GM19238 (cell line): Measurements from ENCODE around the gene OTOP3.
A peak's percentile ranks its signal among the peaks of the same experiment; 100 is the strongest.
"Not testable (repeated sequence)": the region's sequence is repeated elsewhere in the genome, so short reads cannot be mapped to it uniquely, and the experiment has no call there.

Experiments used
- DNase-seq: peaks from one replicate; pipeline ENCODE4 v3.0.0; 2011; ENCODE audit warnings: low spot score; ENCODE audit not compliant: insufficient read length

The OTOP3 gene

DNA sequence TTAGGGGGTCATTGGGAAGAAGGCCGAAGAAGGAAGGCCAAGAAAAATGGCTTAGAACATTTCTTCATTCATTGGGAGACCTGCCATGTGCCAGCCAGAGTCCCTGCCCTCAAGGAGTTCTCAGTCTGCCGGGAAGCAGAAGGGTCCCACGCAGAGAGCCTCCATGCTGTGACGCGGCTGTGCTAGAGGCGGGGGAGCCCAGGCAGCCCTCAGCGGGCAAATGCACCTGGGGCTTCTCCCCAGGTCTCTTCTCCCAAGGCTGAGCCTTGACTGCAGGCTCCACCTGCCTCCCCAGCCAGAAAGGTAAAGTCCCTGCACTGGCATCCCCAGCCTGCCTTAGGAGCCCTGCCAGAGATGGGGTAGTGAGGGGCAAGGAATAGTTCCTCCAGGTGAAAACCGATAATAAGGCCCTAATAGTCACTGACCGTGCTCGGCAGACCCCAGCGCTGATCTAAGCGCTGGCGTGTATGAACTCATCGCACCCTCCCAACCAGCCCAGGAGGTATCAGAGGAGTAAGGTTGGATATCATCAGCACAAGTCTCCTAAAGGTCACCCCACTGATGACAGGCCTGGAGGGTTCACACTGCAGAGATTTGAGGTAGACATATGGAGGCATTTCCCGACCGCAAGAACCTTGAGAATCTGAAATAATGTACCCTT, 45.8 kb downstream of the OTOP3 start:
- no peak for DNase-seq

DNA sequence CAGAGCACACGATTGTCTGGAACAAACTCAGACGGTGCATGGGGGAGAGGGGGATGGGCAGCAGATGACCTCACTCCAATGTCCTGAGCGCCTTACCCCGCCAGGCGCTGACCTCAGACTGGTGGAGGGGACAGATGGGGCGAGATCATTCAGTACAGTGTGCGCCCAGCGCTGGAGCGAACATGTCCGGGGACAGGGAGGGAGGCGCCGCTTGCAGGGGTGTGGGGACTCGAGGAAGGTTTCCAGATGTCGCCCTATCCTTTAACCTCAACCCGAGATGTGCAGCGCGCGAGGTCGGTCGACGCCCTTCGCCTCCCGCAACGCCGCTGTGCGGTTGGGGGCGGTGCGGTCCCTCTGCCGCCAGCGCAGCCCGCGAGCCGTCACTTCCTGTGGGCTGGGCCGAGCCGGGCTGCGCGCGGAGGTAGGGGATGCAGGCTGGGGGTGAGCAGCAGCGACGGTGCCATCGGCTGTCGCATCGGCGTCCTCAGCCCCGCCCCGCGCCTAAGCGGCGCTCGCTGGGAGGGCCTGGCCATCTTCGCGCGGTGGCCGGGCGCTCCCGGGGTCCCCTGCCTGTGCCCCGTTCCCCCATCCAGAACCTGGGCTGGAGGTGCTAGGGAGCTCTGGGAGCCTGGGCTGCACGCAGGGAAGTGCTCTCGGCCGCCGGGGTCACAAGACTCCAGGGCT, 46.4 kb downstream of the OTOP3 start:
- peak; percentile 67 for DNase-seq

GRCh38 chr17:74982663-74983313, 47.1 kb downstream of the OTOP3 start:
- DNase-seq, result not testable (repeated sequence)

- no peak for DNase-seq
Measured at GRCh38 chr17:74986206-74986576, 50.5 kb downstream of the OTOP3 start.

DNA sequence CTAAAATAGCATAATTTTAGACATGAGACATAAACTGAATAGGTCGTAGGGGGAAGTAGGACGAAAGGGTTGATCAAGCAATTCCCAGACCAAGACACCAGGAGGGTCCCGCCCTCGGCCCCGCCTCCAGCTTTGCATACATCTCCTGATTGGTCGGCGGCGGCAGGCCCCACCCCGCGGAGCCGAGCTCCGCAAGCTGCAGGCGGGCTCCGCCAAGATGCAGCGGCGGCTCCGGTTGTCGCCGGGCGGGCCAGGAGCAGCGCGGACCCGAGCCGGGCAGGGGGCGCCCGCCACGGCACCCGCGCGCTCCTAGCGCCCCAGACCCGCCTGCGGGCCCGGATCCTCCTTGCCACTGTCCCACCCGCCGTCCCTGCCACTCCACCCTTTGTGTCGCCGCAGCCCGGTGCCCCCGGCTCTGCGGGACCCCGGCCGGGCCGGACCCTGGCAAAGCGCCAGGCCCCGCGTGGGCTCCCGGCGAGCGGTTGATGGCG, 51.8 kb downstream of the OTOP3 start, which contains the start of gene CDR2L:
TSS of gene CDR2L (plus strand) at position 215 of the 491 bp plus-strand sequence. CDS start 412 bp downstream, outside the sequence.
- DNase-seq, result peak; percentile 95

DNA sequence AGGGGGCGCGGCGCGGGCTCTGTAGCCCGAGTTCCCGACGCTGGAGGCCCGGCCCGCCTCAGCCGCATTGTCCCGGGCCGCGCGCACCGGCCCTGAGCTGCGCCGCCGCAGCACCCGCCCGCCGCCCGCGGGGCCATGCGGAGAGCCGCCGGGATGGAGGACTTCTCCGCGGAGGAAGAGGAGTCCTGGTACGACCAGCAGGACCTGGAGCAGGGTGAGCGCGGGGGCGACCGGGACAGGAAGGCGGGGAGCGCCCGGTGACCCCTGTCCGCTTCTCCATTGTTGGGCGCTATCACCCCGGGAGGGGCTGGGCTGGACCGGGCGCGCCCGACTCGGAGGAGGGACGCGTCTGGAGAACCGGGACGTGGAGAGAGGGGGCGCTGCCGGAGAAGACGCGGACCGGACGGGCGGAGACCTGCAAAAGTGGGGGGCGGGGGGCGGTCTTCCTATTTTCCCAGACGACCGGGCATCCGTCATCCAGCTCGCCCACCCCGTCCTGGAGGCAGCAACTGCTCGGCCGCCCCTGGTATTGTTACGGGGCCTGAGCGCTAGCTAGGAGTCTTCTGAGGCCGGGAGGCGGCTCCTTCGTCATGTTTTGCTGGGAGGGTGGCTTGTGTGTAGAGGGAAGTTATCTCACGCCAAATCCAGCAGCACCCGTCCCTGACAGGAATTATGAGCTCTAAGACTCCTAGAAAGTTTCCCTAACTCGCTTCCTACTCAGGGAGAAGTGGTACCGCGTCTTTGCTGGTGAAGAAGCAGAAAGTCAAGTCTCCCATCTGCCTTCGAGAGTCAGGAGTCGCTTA, 52.4 kb downstream of the OTOP3 start:
- DNase-seq, result no peak

DNA sequence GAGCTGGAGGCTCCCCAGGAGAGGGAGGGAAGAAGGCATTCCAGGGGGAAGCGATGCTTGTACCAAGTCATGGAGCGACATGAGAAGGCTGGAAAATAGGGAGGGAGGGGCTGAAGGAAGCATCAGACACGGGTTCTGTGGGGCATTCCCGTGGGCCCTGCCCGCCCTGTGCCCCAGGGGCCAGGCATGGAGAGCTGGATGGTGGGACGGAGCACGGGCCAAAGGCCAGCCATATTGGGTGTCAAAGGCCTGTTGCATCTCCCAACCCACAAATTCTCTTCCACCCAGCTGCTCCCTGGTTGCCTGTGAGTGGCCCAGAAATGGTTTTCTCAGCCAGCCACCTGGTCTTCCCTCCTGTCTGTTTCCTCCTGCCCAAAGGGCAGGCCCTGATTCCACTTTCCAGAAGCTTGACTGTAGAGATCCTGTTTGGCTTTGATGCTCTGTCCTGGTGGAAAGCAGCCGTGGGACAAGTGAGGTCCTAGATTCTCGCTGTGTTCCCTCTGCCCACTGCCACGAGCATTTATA, 54.9 kb downstream of the OTOP3 start:
- no peak for DNase-seq

DNA sequence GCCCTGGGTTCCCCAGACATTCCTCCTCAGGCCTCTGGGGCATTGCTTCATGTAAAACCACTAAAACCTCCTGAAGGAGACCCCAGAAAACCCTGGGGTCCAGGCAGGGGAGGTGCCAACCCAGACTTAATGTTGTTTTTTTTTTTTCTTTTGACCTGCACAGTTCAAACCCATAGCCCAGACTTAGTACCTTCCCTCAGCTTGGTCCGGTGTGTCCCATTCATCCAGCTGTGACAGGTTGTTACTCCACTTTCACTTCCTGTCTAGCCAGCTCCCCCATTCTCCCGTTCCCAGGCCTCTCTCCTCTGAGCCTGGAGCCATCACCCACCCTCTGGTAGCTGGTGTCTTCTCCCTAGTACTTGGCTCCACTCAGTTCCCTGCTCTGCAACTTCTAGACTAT, 56.5 kb downstream of the OTOP3 start:
- DNase-seq, result no peak

- no peak for DNase-seq
Measured at GRCh38 chr17:74994440-74994839, 58.7 kb downstream of the OTOP3 start.

- DNase-seq, result no peak
Measured at GRCh38 chr17:74995847-74996246, 60.1 kb downstream of the OTOP3 start.

GRCh38 chr17:74998783-74999182, 63.1 kb downstream of the OTOP3 start:
- no peak for DNase-seq

- DNase-seq, result no peak
Measured at GRCh38 chr17:74999523-74999922, 63.8 kb downstream of the OTOP3 start.
